Left lung (tissue), 10 donors: ENCODE measurements around the gene PPA1. TPM values are rescaled to one million over a fixed set of nuclear protein-coding genes. Genes with fewer than 3 reads are reported as not detected.
"Not testable (repeated sequence)": the region's sequence is repeated elsewhere in the genome, so short reads cannot be mapped to it uniquely, and the experiment has no call there.

ENCODE experiments used
- ATAC-seq: fragments of 200-7000 bp; cut with Tn5 transposase; one replicate; pipeline ENCODE4 v1.9.1; 2020; ENCODE audit warnings: moderate library complexity
- DNase-seq, 4 donors: peaks; one replicate each; pipeline ENCODE4 v3.0.0-alpha.2; 2013 to 2020
- H3K27ac ChIP-seq, 2 donors: fragments of 200-600 bp; sonication (generic) in 1 of 2; one replicate each; pipeline versions ENCODE4 v1.5.0 to v1.8.0; 2020 to 2021
- H3K27me3 ChIP-seq, 2 donors: fragments of 200-600 bp; sonication (generic) in 1 of 2; one replicate each; pipeline versions ENCODE4 v1.5.0 to v1.8.0; 2020 to 2021
- H3K36me3 ChIP-seq, 2 donors: fragments of 200-600 bp; sonication (generic) in 1 of 2; one replicate each; pipeline versions ENCODE4 v1.5.0 to v1.8.0; 2020 to 2021
- H3K4me1 ChIP-seq, 2 donors: fragments of 200-600 bp; one replicate each; pipeline ENCODE4 v1.8.0; 2021
- H3K4me3 ChIP-seq, 2 donors: fragments of 200-600 bp; sonication (generic) in 1 of 2; one replicate each; pipeline versions ENCODE4 v1.5.0 to v1.8.0; 2020 to 2021; ENCODE audit warnings: mild to moderate bottlenecking in 1 of 2
- H3K9me3 ChIP-seq, 2 donors: fragments of 200-600 bp; sonication (generic) in 1 of 2; one replicate each; pipeline versions ENCODE4 v1.5.0 to v1.8.0; 2020 to 2021
- CTCF ChIP-seq, 2 donors: fragments of 200-600 bp; sonication (generic) in 1 of 2; IDR thresholded peaks; one replicate each; pipeline versions ENCODE4 v1.5.0 to v1.8.0; 2021; ENCODE audit warnings: antibody characterized with exemption in 2 of 2
- intact Hi-C, 2 donors: fragments of 100-400 bp; cut with DNase I; formaldehyde crosslinking; loops; one replicate each; pipeline versions ENCODE4 v1.11.2 to v1.14.2; 2022
- polyA plus RNA-seq, 6 donors: library from polyadenylated mRNA; unstranded; fragments of 120-200 nt; gene quantifications; one replicate each; pipeline ENCODE4 v1.2.1, GENCODE V29; 2013; ENCODE audit not compliant: insufficient read length in 6 of 6
- total RNA-seq, 2 donors: library from RNA; stranded (reverse); fragmentation: NEBNext Ultra II Directional; extraction: Animal tissue kit (Norgen Biotek cat#: 25700); gene quantifications; one replicate each; pipeline ENCODE4 v1.2.1, GENCODE V29; 2021
- donor health status: DM: no; HTN: yes; CAD: no.
- donor health status: DM: no; HTN: no; CAD: no.

PPA1 gene
- total and polyA plus RNA-seq, 8 donors = 102 to 231 (median 129) TPM

- TF ChIP-seq CTCF (IDR thresholded peaks at IDR 0.05) = no peak
- H3K27ac ChIP-seq = no peak overlapping the region
- no peaks in the 10 kb centered on the region for H3K9me3 ChIP-seq
- peaks cover 7 to 13% of the 10 kb centered on the region in 2 donors for H3K4me1 ChIP-seq
- intact Hi-C loops = no loop called here
- no peaks in the 10 kb centered on the region for H3K36me3 ChIP-seq
- H3K4me3 ChIP-seq = no peak overlapping the region
- ATAC-seq (no peak), DNase-seq (no peak)
- H3K27me3 ChIP-seq = peaks cover 16 to 35% of the 10 kb centered on the region in 2 donors
Observed at GRCh38 chr10:70250961-70251680, 17.9 kb upstream of the PPA1 start.

GRCh38 chr10:70247360-70247759 lies 14.1 kb upstream of the PPA1 start:
- no peak for TF ChIP-seq CTCF (IDR thresholded peaks at IDR 0.05)
- ATAC-seq = no peak
- peaks cover 0 to 8% of the 10 kb centered on the region in 2 donors for H3K27me3 ChIP-seq
- H3K27ac ChIP-seq = no peak overlapping the region
- no peak for DNase-seq
- H3K4me3 ChIP-seq = no peak overlapping the region
- H3K4me1 ChIP-seq = no peaks in the 10 kb centered on the region
- H3K36me3 ChIP-seq = no peaks in the 10 kb centered on the region
- intact Hi-C loops = no loop called here
- no peaks in the 10 kb centered on the region for H3K9me3 ChIP-seq

GRCh38 chr10:70241081-70241480 lies 7.9 kb upstream of the PPA1 start:
- Histone ChIP-seq H3K27ac (no peak overlapping the region), H3K27me3 (no peaks in the 10 kb centered on the region), H3K4me1 (no peaks in the 10 kb centered on the region), H3K9me3 (no peaks in the 10 kb centered on the region), H3K36me3 (no peaks in the 10 kb centered on the region), H3K4me3 (no peak overlapping the region)
- ATAC-seq (no peak), DNase-seq (no peak)
- intact Hi-C loops = no loop called here
- TF ChIP-seq CTCF (IDR thresholded peaks at IDR 0.05) = no peak

- intact Hi-C loops, ATAC-seq: not testable (repeated sequence)
Observed at GRCh38 chr10:70239986-70240385, 6.8 kb upstream of the PPA1 start.

GRCh38 chr10:70239077-70239976 lies 6.1 kb upstream of the PPA1 start:
- H3K9me3 ChIP-seq, H3K4me1 ChIP-seq, H3K4me3 ChIP-seq, intact Hi-C loops, H3K36me3 ChIP-seq, ATAC-seq, H3K27ac ChIP-seq, H3K27me3 ChIP-seq: not testable (repeated sequence)
- DNase-seq = peak in 1 of 4 donors; percentile 66

More at GRCh38 chr10:70239986-70240385, 6.8 kb upstream of the PPA1 start:
- not testable (repeated sequence) for H3K27me3 ChIP-seq, H3K4me3 ChIP-seq, H3K4me1 ChIP-seq, H3K9me3 ChIP-seq, H3K27ac ChIP-seq, H3K36me3 ChIP-seq
- DNase-seq = peak in 1 of 4 donors; percentile 65

- H3K27ac ChIP-seq, H3K9me3 ChIP-seq, ATAC-seq, H3K27me3 ChIP-seq, H3K36me3 ChIP-seq, intact Hi-C loops, H3K4me3 ChIP-seq, H3K4me1 ChIP-seq, DNase-seq: not testable (repeated sequence)
Observed at GRCh38 chr10:70237958-70238536, 4.8 kb upstream of the PPA1 start.
